ENCODE results near the gene MLLT3.

- TF ChIP-seq CTCF (IDR thresholded peaks at IDR 0.05) (no peak), EP300 (IDR thresholded peaks at IDR 0.05) (no peak)
Observed at GRCh38 chr9:20495098-20495497, 127.2 kb downstream of the MLLT3 start.
